Mesenchymal stem cell (in vitro differentiated cells and primary cell): ENCODE data around the gene GPR89B.
"Not testable (repeated sequence)": the region's sequence is repeated elsewhere in the genome, so short reads cannot be mapped to it uniquely, and the experiment has no call there.

Experiments used
- DNase-seq: peaks from one replicate; pipeline ENCODE4 v3.0.0-alpha.2; 2013
- H2AFZ ChIP-seq: one replicate; pipeline ENCODE4 v1.6.1; 2013; ENCODE audit warnings: low read depth, mild to moderate bottlenecking, control low read depth, inconsistent platforms, low read length, moderate library complexity
- H2AK5ac ChIP-seq: 2 replicates; pipeline ENCODE4 v1.6.1; 2013; ENCODE audit warnings: low read length, moderate library complexity, mild to moderate bottlenecking, inconsistent platforms; ENCODE audit not compliant: severe bottlenecking
- H2BK120ac ChIP-seq: one replicate; pipeline ENCODE4 v1.6.1; 2013; ENCODE audit warnings: low read depth, mild to moderate bottlenecking, inconsistent platforms, low read length, moderate library complexity
- H2BK12ac ChIP-seq, 2 experiments: one replicate each; pipeline ENCODE4 v1.6.1; 2013; ENCODE audit warnings: inconsistent platforms in 2 of 2, low read length in 2 of 2, mild to moderate bottlenecking in 2 of 2, moderate library complexity in 2 of 2, control low read depth in 1 of 2
- H2BK15ac ChIP-seq: one replicate; pipeline ENCODE4 v1.6.1; 2013; ENCODE audit warnings: mild to moderate bottlenecking, low read depth, inconsistent platforms; ENCODE audit not compliant: poor library complexity, severe bottlenecking
- H2BK5ac ChIP-seq: 2 replicates; pipeline ENCODE4 v1.6.1; 2013; ENCODE audit warnings: low read depth, mild to moderate bottlenecking, low read length, control low read depth, inconsistent platforms; ENCODE audit not compliant: poor library complexity, severe bottlenecking
- H3K14ac ChIP-seq, 2 experiments: one replicate each; pipeline ENCODE4 v1.6.1; 2013; ENCODE audit warnings: inconsistent platforms in 2 of 2, low read length in 2 of 2, control low read depth in 1 of 2, mild to moderate bottlenecking in 1 of 2, moderate library complexity in 1 of 2
- H3K18ac ChIP-seq, 2 experiments: one replicate each; pipeline ENCODE4 v1.6.1; 2013; ENCODE audit warnings: inconsistent platforms in 2 of 2, low read length in 2 of 2, control low read depth in 1 of 2, low read depth in 1 of 2, mild to moderate bottlenecking in 1 of 2
- H3K23ac ChIP-seq, 2 experiments: one replicate each; pipeline ENCODE4 v1.6.1; 2013; ENCODE audit warnings: inconsistent platforms in 2 of 2, low read length in 2 of 2, mild to moderate bottlenecking in 2 of 2, moderate library complexity in 2 of 2, control low read depth in 1 of 2
- H3K27ac ChIP-seq: 2 replicates; pipeline ENCODE4 v1.5.1; 2013; ENCODE audit warnings: mild to moderate bottlenecking, moderate library complexity, low read length, control low read depth, inconsistent platforms; ENCODE audit not compliant: poor library complexity, severe bottlenecking
- H3K27me3 ChIP-seq, 2 experiments: 2 replicates each; pipeline versions ENCODE4 v1.6.1 to v1.7.0; 2013; ENCODE audit warnings: low read length in 2 of 2, mild to moderate bottlenecking in 2 of 2, moderate library complexity in 2 of 2, control low read depth in 1 of 2, inconsistent platforms in 1 of 2; ENCODE audit not compliant: control insufficient read depth in 1 of 2, insufficient read depth in 1 of 2
- H3K36me3 ChIP-seq, 2 experiments: 2 replicates each; pipeline versions ENCODE4 v1.6.1 to v1.7.0; 2013; ENCODE audit warnings: low read length in 2 of 2, control low read depth in 1 of 2, inconsistent platforms in 1 of 2, low read depth in 1 of 2, mild to moderate bottlenecking in 1 of 2; ENCODE audit not compliant: insufficient read depth in 2 of 2, control insufficient read depth in 1 of 2
- H3K4ac ChIP-seq, 2 experiments: one replicate each; pipeline ENCODE4 v1.6.1; 2013; ENCODE audit warnings: inconsistent platforms in 2 of 2, low read length in 2 of 2, mild to moderate bottlenecking in 2 of 2, moderate library complexity in 2 of 2, control low read depth in 1 of 2, low read depth in 1 of 2
- H3K4me1 ChIP-seq: 2 replicates; pipeline ENCODE4 v1.6.1; 2013; ENCODE audit warnings: low read depth, low read length, control low read depth; ENCODE audit not compliant: control insufficient read depth, insufficient read depth
- H3K4me2 ChIP-seq: 2 replicates; pipeline ENCODE4 v1.6.1; 2013; ENCODE audit warnings: low read length, mild to moderate bottlenecking, inconsistent platforms; ENCODE audit not compliant: poor library complexity, severe bottlenecking
- H3K4me3 ChIP-seq, 2 experiments: 2 replicates each; pipeline versions ENCODE4 v1.5.1 to v1.7.0; 2013; ENCODE audit warnings: low read length in 2 of 2, mild to moderate bottlenecking in 2 of 2, control low read depth in 1 of 2, low read depth in 1 of 2; ENCODE audit not compliant: insufficient read depth in 1 of 2
- H3K79me1 ChIP-seq: replicated peaks from 2 replicates; pipeline ENCODE4 v1.6.1; 2013; ENCODE audit warnings: mild to moderate bottlenecking, control low read depth, low read length, inconsistent platforms; ENCODE audit not compliant: poor library complexity, severe bottlenecking
- H3K9ac ChIP-seq: 2 replicates; pipeline ENCODE4 v1.7.0; 2013; ENCODE audit warnings: mild to moderate bottlenecking, low read length, moderate library complexity
- H3K9me3 ChIP-seq: 2 replicates; pipeline ENCODE4 v1.7.0; 2013; ENCODE audit warnings: mild to moderate bottlenecking, low read length; ENCODE audit not compliant: control insufficient read depth
- H4K8ac ChIP-seq: one replicate; pipeline ENCODE4 v1.6.1; 2013; ENCODE audit warnings: inconsistent platforms, mild to moderate bottlenecking, low read length, moderate library complexity
- H4K91ac ChIP-seq: one replicate; pipeline ENCODE4 v1.6.1; 2013; ENCODE audit warnings: mild to moderate bottlenecking, low read length, inconsistent platforms
- WGBS: methylation state at CpG from one replicate; pipeline ENCODE4 v1.1.7; 2013; ENCODE audit warnings: mixed read lengths; 5-methylcytosine and 5-hydroxymethylcytosine counted together

GPR89B gene

DNA sequence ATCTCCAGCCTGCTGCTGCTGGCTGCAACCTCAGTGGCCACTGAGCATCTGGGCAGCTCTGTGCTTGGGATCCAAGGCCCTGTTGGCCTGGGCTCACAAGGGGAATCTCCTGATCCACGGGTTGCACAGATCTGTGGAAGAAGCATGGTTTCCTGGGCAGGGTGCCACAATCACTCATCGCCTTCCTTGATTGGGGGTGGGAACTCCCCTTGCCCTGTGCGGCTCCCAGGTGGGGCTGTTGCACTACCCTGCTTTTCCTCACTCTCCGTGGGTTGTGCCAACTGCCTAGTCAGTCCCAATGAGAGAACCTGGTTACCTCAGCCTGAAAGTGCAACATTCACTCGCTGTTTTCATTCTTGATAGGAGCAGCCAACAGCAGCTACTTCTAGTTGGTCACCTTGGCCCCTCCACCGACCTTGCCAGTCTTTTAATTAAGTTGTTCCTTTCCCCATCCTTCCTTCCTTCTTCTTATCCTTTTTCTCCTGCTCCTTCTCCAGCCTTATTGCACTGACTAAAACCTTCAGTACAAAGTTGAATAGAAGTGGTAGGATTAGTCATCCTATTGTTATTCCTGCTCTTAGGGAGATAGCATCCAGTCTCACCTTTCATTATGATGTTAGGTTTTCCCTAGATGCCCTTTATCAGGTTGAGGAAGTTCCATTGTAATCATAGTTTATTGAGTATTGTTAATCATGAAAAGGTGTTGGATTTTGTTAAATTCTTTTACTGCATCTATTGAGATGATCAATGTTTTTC is 50.9 kb downstream of the GPR89B start:
- H3K9me3 ChIP-seq, H3K27ac ChIP-seq, H3K79me1 ChIP-seq, H2BK120ac ChIP-seq, H3K4ac ChIP-seq, H3K4me3 ChIP-seq, H3K27me3 ChIP-seq, H4K91ac ChIP-seq, H4K8ac ChIP-seq, H3K36me3 ChIP-seq, H2AK5ac ChIP-seq, H3K23ac ChIP-seq, DNase-seq, H3K4me1 ChIP-seq, H3K4me2 ChIP-seq, H3K9ac ChIP-seq, H2AFZ ChIP-seq, H3K18ac ChIP-seq, H2BK12ac ChIP-seq, H2BK15ac ChIP-seq, H3K14ac ChIP-seq, H2BK5ac ChIP-seq: not testable (repeated sequence)
- WGBS, result 100% methylated on average over 2 of the region's 6 CpGs

DNA sequence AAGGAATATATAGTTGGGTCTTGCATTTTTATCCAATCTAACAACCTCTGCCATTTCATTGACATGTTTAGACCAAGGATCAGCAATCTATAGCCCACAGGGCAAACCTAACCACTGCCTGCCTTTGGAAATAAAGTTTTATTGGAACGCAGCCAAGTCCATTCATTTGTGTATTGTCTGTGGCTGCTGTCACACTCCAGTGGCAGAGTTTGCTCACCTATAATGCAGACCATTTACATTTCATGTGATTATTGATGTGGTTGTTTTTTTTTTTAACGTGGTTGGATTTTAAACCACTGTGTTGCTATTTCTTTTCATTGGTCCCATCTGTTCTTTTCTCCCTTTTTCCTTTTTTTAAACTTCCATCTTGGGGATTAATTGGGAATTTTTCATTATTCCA is 57.2 kb downstream of the GPR89B start:
- not testable (repeated sequence) for H2BK120ac ChIP-seq, H3K4me2 ChIP-seq, H3K14ac ChIP-seq, H2BK5ac ChIP-seq, H3K4ac ChIP-seq, H3K27me3 ChIP-seq, H3K9ac ChIP-seq, DNase-seq, H3K9me3 ChIP-seq, H2BK15ac ChIP-seq, H3K23ac ChIP-seq, H3K36me3 ChIP-seq, H3K4me1 ChIP-seq, H2BK12ac ChIP-seq, H4K91ac ChIP-seq, H3K79me1 ChIP-seq, H3K18ac ChIP-seq, H2AFZ ChIP-seq, H3K4me3 ChIP-seq, H3K27ac ChIP-seq, H2AK5ac ChIP-seq, H4K8ac ChIP-seq
- no CpG with 5 or more reads among the region's 2 CpGs for WGBS

DNA sequence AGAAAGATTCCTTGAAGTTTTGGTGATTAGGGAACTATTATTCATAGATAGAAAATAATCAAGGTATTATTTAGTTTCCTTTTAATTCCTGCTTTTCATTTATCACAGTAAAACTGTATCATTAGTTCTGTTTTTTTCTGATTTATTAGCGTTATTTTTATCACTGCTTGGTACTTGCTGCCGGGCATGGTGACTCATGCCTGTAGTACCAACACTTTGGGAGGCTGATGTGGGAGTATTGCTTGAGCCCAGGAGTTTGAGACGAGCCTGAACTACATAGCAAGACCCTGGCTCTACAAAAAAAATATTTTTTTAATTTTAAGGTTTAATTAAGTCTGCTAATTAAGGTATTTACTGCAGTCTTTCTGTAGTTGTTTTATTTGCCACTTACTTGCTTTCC is 59.7 kb downstream of the GPR89B start:
- H3K36me3 ChIP-seq, H2BK12ac ChIP-seq, H3K27me3 ChIP-seq, H2AK5ac ChIP-seq, H3K4me1 ChIP-seq, H3K9me3 ChIP-seq, H3K14ac ChIP-seq, H4K91ac ChIP-seq, H2BK120ac ChIP-seq, H3K4me3 ChIP-seq, H4K8ac ChIP-seq, H2AFZ ChIP-seq, H3K18ac ChIP-seq, H3K4me2 ChIP-seq, DNase-seq, H2BK5ac ChIP-seq, H3K9ac ChIP-seq, H2BK15ac ChIP-seq, H3K27ac ChIP-seq, H3K79me1 ChIP-seq, H3K23ac ChIP-seq, H3K4ac ChIP-seq: not testable (repeated sequence)
- no CpG with 5 or more reads among the region's 3 CpGs for WGBS

DNA sequence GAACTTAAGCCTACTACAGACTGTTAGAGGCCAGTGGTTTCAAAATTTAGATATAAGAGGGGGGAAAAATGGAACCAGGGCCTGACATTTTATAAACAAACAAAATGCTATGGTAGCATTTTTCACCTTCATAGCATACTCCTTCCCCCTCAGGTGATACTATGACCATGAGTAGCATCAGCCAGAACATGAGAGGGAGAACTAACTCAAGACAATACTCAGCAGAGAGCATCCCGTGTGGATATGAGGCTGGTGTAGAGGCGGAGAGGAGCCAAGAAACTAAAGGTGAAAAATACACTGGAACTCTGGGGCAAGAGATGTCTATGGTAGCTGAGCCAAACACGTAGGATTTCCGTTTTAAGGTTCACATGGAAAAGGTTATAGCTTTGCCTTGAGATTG is 64.7 kb downstream of the GPR89B start:
- WGBS, result 90% methylated on average over 2 of the region's 4 CpGs
- H2BK12ac ChIP-seq, result not testable (repeated sequence)

More for the DNA sequence above, 64.7 kb downstream of the GPR89B start:
- not testable (repeated sequence) for H3K36me3 ChIP-seq, H2BK15ac ChIP-seq, H4K91ac ChIP-seq, H3K23ac ChIP-seq, DNase-seq, H4K8ac ChIP-seq, H3K9me3 ChIP-seq, H3K9ac ChIP-seq, H3K14ac ChIP-seq, H3K27me3 ChIP-seq, H3K4me3 ChIP-seq, H3K27ac ChIP-seq, H3K4ac ChIP-seq, H3K4me2 ChIP-seq, H3K79me1 ChIP-seq, H2BK120ac ChIP-seq, H2AFZ ChIP-seq, H2BK5ac ChIP-seq, H3K4me1 ChIP-seq, H3K18ac ChIP-seq, H2AK5ac ChIP-seq
